AG04450 (cell line): Measurements from ENCODE around the gene ZNF337. TPM values are rescaled to one million over a fixed set of nuclear protein-coding genes. Genes with fewer than 3 reads are reported as not detected.
"Not testable (repeated sequence)": the region's sequence is repeated elsewhere in the genome, so short reads cannot be mapped to it uniquely, and the experiment has no call there.

Experiments
- CTCF ChIA-PET: fragments of 300-600, 350-600 bp; formaldehyde crosslinking; extraction: SDS; loops from one replicate; lab custom pipeline; 2022; ENCODE audit warnings: antibody characterized with exemption, inconsistent platforms; lab: Charles Lee
- POLR2A ChIA-PET: fragments of 350-600 bp; formaldehyde crosslinking; extraction: SDS; loops from one replicate; lab custom pipeline; 2021; ENCODE audit warnings: antibody characterized with exemption, inconsistent platforms; lab: Yijun Ruan, JAX
- DNase-seq: peaks from one replicate; pipeline ENCODE4 v3.0.0-alpha.2; 2011; ENCODE audit warnings: low read depth, low spot score
- H3K27ac ChIP-seq: one replicate; pipeline ENCODE4 v1.5.1; 2012; ENCODE audit warnings: low read depth, low read length, control low read depth
- H3K27me3 ChIP-seq: one replicate; pipeline ENCODE4 v1.6.0; 2012; ENCODE audit warnings: low read length; ENCODE audit not compliant: control insufficient read depth, insufficient read depth
- H3K4me3 ChIP-seq: 2 replicates; pipeline ENCODE4 v1.5.1; 2011; ENCODE audit warnings: mild to moderate bottlenecking, low read depth, low read length, control low read depth
- H3K9me3 ChIP-seq: 2 replicates; pipeline ENCODE4 v1.5.1; 2012; ENCODE audit warnings: low read length; ENCODE audit not compliant: control insufficient read depth, insufficient read depth
- CTCF ChIP-seq: IDR thresholded peaks from 2 replicates; pipeline ENCODE4 v1.5.1; 2011; ENCODE audit warnings: low read depth, low read length, control low read depth, inconsistent platforms
- polyA plus RNA-seq: library from polyadenylated mRNA; depleted of rRNA; stranded (reverse); fragments of >200 nt; gene quantifications from 2 replicates; pipeline ENCODE4 v1.2.3, GENCODE V29; 2011; rRNA removed
- small RNA-seq: library from RNA; depleted of rRNA; stranded (forward); fragments of <200 nt; gene quantifications from one replicate; pipeline ENCODE3, GENCODE V24; 2012; ENCODE audit warnings: low read depth; ENCODE audit not compliant: insufficient read length

ZNF337 gene
- polyA plus RNA-seq, 1 experiment = 12.9 TPM

DNA sequence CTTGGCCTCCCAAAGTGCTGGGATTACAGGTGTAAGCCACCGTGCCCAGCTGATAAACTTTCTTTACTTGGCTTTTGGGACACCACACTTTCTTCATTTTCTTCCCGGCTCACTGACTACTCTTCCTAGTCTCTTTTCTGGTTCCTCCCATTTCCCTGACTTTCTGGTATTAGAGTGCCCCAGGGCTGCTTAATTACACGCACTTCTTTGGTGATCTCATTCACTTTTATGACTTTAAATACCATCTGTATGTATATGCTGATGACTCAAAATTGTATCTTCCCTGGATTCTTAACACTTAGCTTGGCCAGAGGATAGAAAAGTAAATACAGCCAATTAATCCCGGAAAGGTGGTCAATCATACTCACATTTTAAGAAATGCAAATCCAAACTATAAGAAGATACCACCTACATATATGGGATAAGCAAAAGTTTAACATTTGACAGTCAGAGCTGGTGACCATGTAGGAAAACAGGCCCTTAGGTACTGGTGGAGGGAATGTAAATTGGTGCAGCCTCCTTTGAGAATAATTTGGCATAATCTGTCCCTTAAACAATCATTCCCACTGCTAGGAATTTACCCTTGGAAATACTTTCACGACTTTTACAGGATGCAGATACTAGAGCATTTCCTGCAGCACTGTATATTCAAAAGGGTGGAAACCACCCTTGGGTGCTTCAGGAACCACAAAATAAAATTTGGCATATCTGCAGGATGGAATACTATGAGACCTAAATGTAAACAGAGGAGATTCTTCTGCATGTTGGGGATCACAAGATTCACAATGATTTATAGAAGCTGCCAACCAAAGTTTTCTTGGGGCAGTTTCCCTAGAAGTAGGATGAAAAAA lies 63.5 kb downstream of the ZNF337 start:
- no peak for DNase-seq
- no peaks in the 10 kb centered on the region for H3K9me3 ChIP-seq
- POLR2A ChIA-PET = no interaction called here
- no peak for TF ChIP-seq CTCF
- CTCF ChIA-PET = no interaction called here
- H3K27me3 ChIP-seq = no peaks in the 10 kb centered on the region
- no peak overlapping the region for H3K27ac ChIP-seq
- no peak overlapping the region for H3K4me3 ChIP-seq

DNA sequence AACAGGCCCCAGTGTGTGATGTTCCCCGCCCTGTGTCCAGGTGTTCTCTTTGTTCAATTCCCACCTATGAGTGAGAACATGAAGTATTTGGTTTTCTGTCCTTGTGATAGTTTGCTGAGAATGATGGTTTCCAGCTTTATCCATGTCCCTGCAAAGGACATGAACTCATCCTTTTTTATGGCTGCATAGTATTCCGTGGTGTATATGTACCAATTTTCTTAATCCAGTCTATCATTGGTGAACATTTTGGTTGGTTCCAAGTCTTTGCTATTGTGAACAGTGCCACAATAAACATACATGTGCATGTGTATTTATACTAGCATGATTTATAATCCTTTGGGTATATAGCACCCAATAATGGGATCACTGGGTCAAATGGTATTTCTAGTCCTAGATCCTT lies 66.0 kb downstream of the ZNF337 start:
- not testable (repeated sequence) for H3K27ac ChIP-seq

GRCh38 chr20:25629816-25630499 lies 66.7 kb downstream of the ZNF337 start:
- H3K4me3 ChIP-seq = no peak overlapping the region
- POLR2A ChIA-PET = no interaction called here
- no peak overlapping the region for H3K27ac ChIP-seq
- CTCF ChIA-PET = no interaction called here
- no peak for TF ChIP-seq CTCF
- DNase-seq = no peak
- no peaks in the 10 kb centered on the region for H3K9me3 ChIP-seq
- no peaks in the 10 kb centered on the region for H3K27me3 ChIP-seq

More for the DNA sequence above, 66.0 kb downstream of the ZNF337 start:
- H3K9me3 ChIP-seq, CTCF ChIA-PET, H3K27me3 ChIP-seq, POLR2A ChIA-PET, DNase-seq, H3K4me3 ChIP-seq: not testable (repeated sequence)

- TF ChIP-seq CTCF = no peak
- DNase-seq = no peak
- Histone ChIP-seq H3K27ac (no peak overlapping the region), H3K9me3 (peaks cover 6% of the 10 kb centered on the region; the same call in 1 of the 2 replicates), H3K27me3 (no peaks in the 10 kb centered on the region), H3K4me3 (no peak overlapping the region)
- ChIA-PET POLR2A (no interaction called here), CTCF (no interaction called here)
Observed at GRCh38 chr20:25626779-25627178, 69.9 kb downstream of the ZNF337 start.

GRCh38 chr20:25624500-25624939 lies 72.1 kb downstream of the ZNF337 start:
- Histone ChIP-seq H3K27ac (peak overlapping the region; percentile 89), H3K9me3 (peaks cover 6% of the 10 kb centered on the region; the same call in 1 of the 2 replicates), H3K4me3 (peak overlapping the region; percentile 91), H3K27me3 (no peaks in the 10 kb centered on the region)
- no peak for DNase-seq
- no peak for TF ChIP-seq CTCF
- ChIA-PET POLR2A (no interaction called here), CTCF (no interaction called here)

Small RNA genes lying within 50 kb of the gene (small RNA-seq; reads per million reads assigned to genes)
- not detected for gene RN7SL594P

Other genes starting within 250 kb of the ZNF337 start
- 7.8 and 10.4 TPM in 2 replicates for gene NINL, start 111.3 kb downstream of the ZNF337 start, polyA plus RNA-seq
- gene NANP, start 72.8 kb downstream of the ZNF337 start, polyA plus RNA-seq = 5.9 and 6.7 TPM in 2 replicates